ENCODE results near the gene TRMT61A. TPM values are rescaled to one million over a fixed set of nuclear protein-coding genes. Genes with fewer than 3 reads are reported as not detected.

The TRMT61A gene
- total and polyA plus RNA-seq, 9 of the 15 experiments (the other 6 are each of a cell fraction or from before 2014, with no cell fraction given), result 0.10 to 24.8 (median 5.1) TPM

GRCh38 chr14:103546652-103547454, 17.9 kb downstream of the TRMT61A start (continued):
- TF ChIP-seq MYC (IDR thresholded peaks at IDR 0.05; ENCODE audit: low read depth, low read length) (peak; percentile 24; the same call in 1 of the 2 replicates), MYC (CRISPR knock-in tag; IDR thresholded peaks at IDR 0.05; ENCODE audit: borderline replicate concordance, low read depth) (no peak), VEZF1 (CRISPR knock-in tag; IDR thresholded peaks at IDR 0.05) (peak; percentile 42; the same call in 1 of the 2 replicates), SMAD3 (CRISPR knock-in tag; conservative IDR thresholded peaks at IDR 0.05) (no peak), STAG1 (CRISPR knock-in tag; IDR thresholded peaks at IDR 0.05; ENCODE audit: borderline replicate concordance) (peak; percentile 96), TOE1 (IDR thresholded peaks at IDR 0.05; ENCODE audit: borderline replicate concordance) (no peak), TOE1 (CRISPR knock-in tag; IDR thresholded peaks at IDR 0.05; ENCODE audit: borderline replicate concordance, low read depth) (no peak), EHMT2 (IDR thresholded peaks at IDR 0.05) (no peak), ATF3 (IDR thresholded peaks at IDR 0.05) (no peak), ATF3 (CRISPR knock-in tag; conservative IDR thresholded peaks at IDR 0.05) (no peak), HBP1 (CRISPR knock-in tag; IDR thresholded peaks at IDR 0.05) (no peak), GATAD2A (IDR thresholded peaks at IDR 0.05) (no peak), GTF2A2 (tag; IDR thresholded peaks at IDR 0.05) (no peak), MITF (IDR thresholded peaks at IDR 0.05) (no peak), ZNF639 (CRISPR knock-in tag; conservative IDR thresholded peaks at IDR 0.05 in 1 of 2, IDR thresholded peaks at IDR 0.05 in 1 of 2) (no peak), DEAF1 (CRISPR knock-in tag; IDR thresholded peaks at IDR 0.05) (peak; percentile 62), POLR2AphosphoS5 (IDR thresholded peaks at IDR 0.05; ENCODE audit: control insufficient read depth, insufficient read depth, low read depth, low read length) (no peak), CTBP1 (IDR thresholded peaks at IDR 0.05; ENCODE audit: borderline replicate concordance) (peak; percentile 63), BRD4 (IDR thresholded peaks at IDR 0.05) (no peak)

All from K562 (cell line).